CD4-positive, alpha-beta T cell treated with Interleukin-1 beta for 1 hour (primary cell): ENCODE results near the gene SLC8B1.

Source experiments
- DNase-seq, 2 donors: peaks; one replicate each; pipeline ENCODE4 v3.0.0-alpha.2; 2020 to 2022

The SLC8B1 gene

GRCh38 chr12:113334786-113335539 lies at the start of gene SLC8B1:
Gene SLC8B1, minus strand, starts transcription at chr12:113335109. Its CDS starts 2,231 bp downstream, at chr12:113332878.
- DNase-seq: peak; percentile 84 to 89

- DNase-seq: no peak
Observed at GRCh38 chr12:113382206-113382605, 47.3 kb upstream of the SLC8B1 start.

GRCh38 chr12:113381220-113381619 lies 46.3 kb upstream of the SLC8B1 start:
- no peak for DNase-seq

GRCh38 chr12:113378291-113378690 lies 43.4 kb upstream of the SLC8B1 start:
- DNase-seq: no peak

GRCh38 chr12:113374823-113375428 lies 40.0 kb upstream of the SLC8B1 start:
- DNase-seq: no peak

GRCh38 chr12:113373969-113374368 lies 39.1 kb upstream of the SLC8B1 start:
- DNase-seq: no peak

GRCh38 chr12:113373440-113373839 lies 38.5 kb upstream of the SLC8B1 start:
- no peak for DNase-seq

- no peak for DNase-seq
Observed at GRCh38 chr12:113372371-113372770, 37.5 kb upstream of the SLC8B1 start.

GRCh38 chr12:113371808-113372207 lies 36.9 kb upstream of the SLC8B1 start:
- DNase-seq: no peak

- no peak for DNase-seq
Observed at GRCh38 chr12:113370923-113371682, 36.2 kb upstream of the SLC8B1 start.

GRCh38 chr12:113369391-113369985 lies 34.6 kb upstream of the SLC8B1 start:
- no peak for DNase-seq

GRCh38 chr12:113368331-113368730 lies 33.4 kb upstream of the SLC8B1 start:
- no peak for DNase-seq

- DNase-seq: no peak
Observed at GRCh38 chr12:113366827-113367226, 31.9 kb upstream of the SLC8B1 start.

- DNase-seq: no peak
Observed at GRCh38 chr12:113365639-113366395, 30.9 kb upstream of the SLC8B1 start.

- DNase-seq: no peak
Observed at GRCh38 chr12:113364698-113365097, 29.8 kb upstream of the SLC8B1 start.

- no peak for DNase-seq
Observed at GRCh38 chr12:113361574-113362370, 26.9 kb upstream of the SLC8B1 start.

GRCh38 chr12:113359939-113360748 lies 25.2 kb upstream of the SLC8B1 start:
- no peak for DNase-seq

GRCh38 chr12:113359133-113359938 lies 24.4 kb upstream of the SLC8B1 start:
- DNase-seq: no peak

- DNase-seq: peak; percentile 96
Observed at GRCh38 chr12:113358381-113359132, 23.6 kb upstream of the SLC8B1 start, which contains the start of gene PLBD2. Gene PLBD2, plus strand, starts transcription at chr12:113358587. Its CDS starts 14 bp downstream, at chr12:113358601.
